Heart left ventricle (tissue), 16 donors: Measurements from ENCODE around the gene SAXO1. TPM values are rescaled to one million over a fixed set of nuclear protein-coding genes. Genes with fewer than 3 reads are reported as not detected.
A peak's percentile ranks its signal among the peaks of the same experiment; 100 is the strongest.

Experiments used
- ATAC-seq, 4 donors: fragments of 200-7000 bp; cut with Tn5 transposase; one replicate each; pipeline ENCODE4 v1.9.1; 2020 to 2022; ENCODE audit warnings: moderate library complexity in 4 of 4, mild to moderate bottlenecking in 3 of 4, moderate number of reproducible peaks in 1 of 4
- DNase-seq, 5 donors: peaks; one replicate each; pipeline ENCODE4 v3.0.0-alpha.2; 2020
- H3K27ac ChIP-seq, 12 donors: fragments of 200-600 bp; sonication (generic) in 4 of 12; one replicate each; pipeline versions ENCODE4 v1.5.0 to v1.8.0; 2016 to 2022; ENCODE audit warnings: mild to moderate bottlenecking in 2 of 12
- H3K27me3 ChIP-seq, 9 donors: fragments of 200-600 bp; sonication (generic) in 2 of 9; one replicate each; pipeline versions ENCODE4 v1.5.1 to v1.8.0; 2016 to 2022; ENCODE audit warnings: mild to moderate bottlenecking in 3 of 9
- H3K36me3 ChIP-seq, 9 donors: fragments of 200-600 bp; sonication (generic) in 2 of 9; one replicate each; pipeline versions ENCODE4 v1.5.0 to v1.8.0; 2018 to 2022; ENCODE audit warnings: mild to moderate bottlenecking in 2 of 9
- H3K4me1 ChIP-seq, 12 donors: fragments of 200-600 bp; sonication (generic) in 4 of 12; one replicate each; pipeline versions ENCODE4 v1.5.0 to v1.8.0; 2016 to 2022; ENCODE audit warnings: mild to moderate bottlenecking in 3 of 12
- H3K4me3 ChIP-seq, 12 donors: fragments of 200-600 bp; sonication (generic) in 4 of 12; one replicate each; pipeline versions ENCODE4 v1.5.0 to v1.8.0; 2017 to 2022; ENCODE audit warnings: mild to moderate bottlenecking in 9 of 12, moderate library complexity in 4 of 12
- H3K9me3 ChIP-seq, 12 donors: fragments of 200-600 bp; sonication (generic) in 4 of 12; one replicate each; pipeline versions ENCODE4 v1.5.0 to v1.8.0; 2016 to 2022; ENCODE audit warnings: mild to moderate bottlenecking in 1 of 12
- POLR2A ChIP-seq, 2 donors: fragments of 450-650 bp; IDR thresholded peaks; one replicate each; pipeline ENCODE4 v1.6.1; 2017; ENCODE audit warnings: antibody characterized with exemption in 2 of 2, mild to moderate bottlenecking in 2 of 2, moderate library complexity in 2 of 2
- WGBS, 4 donors: extraction: QIAGEN DNeasy Blood & Tissue Kit in 2 of 4; methylation state at CpG; one replicate each; pipeline versions ENCODE4 v1.1.5 to v1.1.7; 2013 to 2018; 5-methylcytosine and 5-hydroxymethylcytosine counted together
- intact Hi-C, 10 donors: fragments of 100-400 bp; cut with DNase I; formaldehyde crosslinking; loops; one replicate each; pipeline versions ENCODE4 v1.11.1 to v1.14.2; 2022
- polyA plus RNA-seq, 2 donors: library from polyadenylated mRNA; stranded (reverse); fragments of 200-250 nt; gene quantifications; one replicate each; pipeline ENCODE4 v1.2.3, GENCODE V29; 2013
- total RNA-seq, 9 donors: library from RNA; depleted of rRNA in 2 of 9; stranded (reverse); fragments of >200 nt in 2 of 9; fragmentation: NEBNext Ultra II Directional in 3 of 9; extraction: Animal tissue kit (Norgen Biotek cat#: 25700) in 3 of 9; gene quantifications; one replicate each; pipeline versions ENCODE4 v1.1.0 to v1.2.4, GENCODE V29; 2016 to 2023
- TF ChIP-seq, protein P1 (sequence below), 12 donors: fragments of 200-600 bp; sonication (generic) in 4 of 12; IDR thresholded peaks; one replicate each; pipeline versions ENCODE4 v1.5.0 to v1.8.0; 2018 to 2022; ENCODE audit warnings: antibody characterized with exemption in 12 of 12, mild to moderate bottlenecking in 5 of 12
- donor health status: ischemic (EF 13 %, LVEDD 7.1; RV severe dilation, severe dysfunction).
- donor health status: healthy with polysubstance abuse.
- donor health status: DM: no; HTN: yes; CAD: no.
- donor health status: DM: no; HTN: no; CAD: no.
- donor health status: ischemic (EF 25% LVEDD 6.9; RV normal size, moderate dysfunction).
- donor health status: ischemic (EF 25% LVEDD 5.7; RV mildly dilated, moderate dysfunction).
- donor health status: healthy.
- donor health status: DM: yes; HTN: yes; CAD: no.
- donor health status: ischemic (EF 35%, LVEDD 5.7; RV mildly dilated, moderate dysfunction).
- donor health status: nonischemic (EF 11% LVEDD 7.7; RV severe dilation, severe dysfunction).
- donor health status: DM: yes; HTN: yes; CAD: no.
- donor health status: PGD.
- donor health status: ischemic (EF 29% LVEDD 5.4; RV normal size, mild dysfunction).
- donor health status: nonischemic (EF 23%, LVEDD 6.1; RV moderate dilation, normal function).

Gene SAXO1
- total and polyA plus RNA-seq, 11 donors, result 0.09 to 0.21 (median 0.11) TPM; not detected in 8

DNA sequence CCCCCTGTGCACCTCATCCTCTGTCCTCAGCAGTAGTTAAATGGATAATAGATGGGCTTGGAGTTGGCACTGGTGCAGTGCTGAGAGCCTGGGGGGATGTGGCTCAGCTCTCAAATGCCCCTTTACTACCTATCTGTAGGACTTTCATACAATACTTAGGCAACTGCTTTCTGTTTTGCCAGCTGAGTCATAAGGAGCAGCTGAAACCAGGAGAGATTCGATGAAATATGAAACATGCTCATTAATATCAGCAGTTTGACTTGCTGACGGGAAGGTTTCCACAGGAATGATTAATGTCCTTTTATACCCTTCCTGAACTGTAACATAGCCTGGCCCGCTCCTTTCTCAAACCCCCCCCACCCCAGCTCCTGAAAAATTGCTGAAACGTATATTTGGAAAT is 142.6 kb downstream of the SAXO1 start:
- WGBS, 4 donors, result 76 to 90% (median 83%) methylated on average over 4 of the region's 4 CpGs
- intact Hi-C loops, result no loop called here
- no peak for ATAC-seq
- Histone ChIP-seq H3K27ac (no peak overlapping the region), H3K4me3 (no peak overlapping the region), H3K9me3 (peaks cover 0 to 10% (median 2%) of the 10 kb centered on the region in 12 donors), H3K4me1 (peaks cover 0 to 10% (median 1%) of the 10 kb centered on the region in 12 donors), H3K27me3 (no peaks in the 10 kb centered on the region), H3K36me3 (no peaks in the 10 kb centered on the region)
- DNase-seq, result no peak
- no peak for TF ChIP-seq POLR2A (IDR thresholded peaks at IDR 0.05)
- TF ChIP-seq, protein P1, sequence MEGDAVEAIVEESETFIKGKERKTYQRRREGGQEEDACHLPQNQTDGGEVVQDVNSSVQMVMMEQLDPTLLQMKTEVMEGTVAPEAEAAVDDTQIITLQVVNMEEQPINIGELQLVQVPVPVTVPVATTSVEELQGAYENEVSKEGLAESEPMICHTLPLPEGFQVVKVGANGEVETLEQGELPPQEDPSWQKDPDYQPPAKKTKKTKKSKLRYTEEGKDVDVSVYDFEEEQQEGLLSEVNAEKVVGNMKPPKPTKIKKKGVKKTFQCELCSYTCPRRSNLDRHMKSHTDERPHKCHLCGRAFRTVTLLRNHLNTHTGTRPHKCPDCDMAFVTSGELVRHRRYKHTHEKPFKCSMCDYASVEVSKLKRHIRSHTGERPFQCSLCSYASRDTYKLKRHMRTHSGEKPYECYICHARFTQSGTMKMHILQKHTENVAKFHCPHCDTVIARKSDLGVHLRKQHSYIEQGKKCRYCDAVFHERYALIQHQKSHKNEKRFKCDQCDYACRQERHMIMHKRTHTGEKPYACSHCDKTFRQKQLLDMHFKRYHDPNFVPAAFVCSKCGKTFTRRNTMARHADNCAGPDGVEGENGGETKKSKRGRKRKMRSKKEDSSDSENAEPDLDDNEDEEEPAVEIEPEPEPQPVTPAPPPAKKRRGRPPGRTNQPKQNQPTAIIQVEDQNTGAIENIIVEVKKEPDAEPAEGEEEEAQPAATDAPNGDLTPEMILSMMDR (IDR thresholded peaks at IDR 0.05), result no peak

DNA sequence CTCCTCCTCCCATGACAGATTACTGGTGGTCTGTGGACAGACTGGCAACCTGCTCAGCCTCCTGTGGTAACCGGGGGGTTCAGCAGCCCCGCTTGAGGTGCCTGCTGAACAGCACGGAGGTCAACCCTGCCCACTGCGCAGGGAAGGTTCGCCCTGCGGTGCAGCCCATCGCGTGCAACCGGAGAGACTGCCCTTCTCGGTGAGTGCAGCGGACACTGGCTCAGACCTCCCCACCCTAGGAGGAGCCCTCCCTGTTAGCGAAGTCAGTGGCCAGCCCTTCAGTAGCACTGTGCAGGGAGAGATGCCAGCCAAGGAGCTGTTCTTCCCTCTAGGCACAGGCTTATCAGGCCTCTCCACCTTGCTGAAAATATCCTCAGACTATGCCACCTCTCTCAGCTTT is 143.5 kb downstream of the SAXO1 start:
- Histone ChIP-seq H3K4me3 (no peak overlapping the region), H3K27me3 (no peaks in the 10 kb centered on the region), H3K36me3 (no peaks in the 10 kb centered on the region), H3K27ac (no peak overlapping the region), H3K9me3 (peaks cover 0 to 3% (median 0%) of the 10 kb centered on the region in 12 donors), H3K4me1 (peaks cover 0 to 10% (median 1%) of the 10 kb centered on the region in 12 donors)
- ATAC-seq (peak in 1 of 4 donors; percentile 18), DNase-seq (no peak)
- WGBS, 4 donors, result 91 to 96% (median 93%) methylated on average over 12 of the region's 12 CpGs
- TF ChIP-seq POLR2A (IDR thresholded peaks at IDR 0.05), result no peak
- TF ChIP-seq, protein P1 (IDR thresholded peaks at IDR 0.05), result no peak
- intact Hi-C loops, result loop anchor here in 1 of 10 donors (10.0 kb wide), 1 partner anchor 55 kb away; no protein-coding TSS in a partner anchor

DNA sequence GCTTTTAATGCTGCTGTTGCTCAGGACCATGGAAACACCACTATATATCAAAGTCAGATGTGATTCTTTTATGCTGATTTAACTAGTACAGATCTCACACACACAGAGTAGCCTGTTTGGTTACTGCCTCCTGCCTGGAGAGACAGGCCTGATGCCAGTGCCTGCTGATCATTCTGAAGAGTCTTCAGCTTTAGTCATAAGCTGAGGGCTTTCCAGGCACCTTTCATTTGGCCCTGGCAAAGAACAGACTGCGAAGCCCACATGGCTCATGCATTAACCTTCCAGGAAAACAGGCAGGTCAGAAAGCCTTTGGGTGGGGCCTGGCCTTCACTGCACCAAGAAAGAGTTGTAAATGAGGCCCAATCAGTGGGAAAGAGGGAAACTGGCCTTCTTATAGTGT is 144.7 kb downstream of the SAXO1 start:
- Histone ChIP-seq H3K4me1 (peaks cover 0 to 10% (median 1%) of the 10 kb centered on the region in 12 donors), H3K27me3 (no peaks in the 10 kb centered on the region), H3K4me3 (no peak overlapping the region), H3K27ac (no peak overlapping the region), H3K9me3 (peaks cover 0 to 8% (median 0%) of the 10 kb centered on the region in 12 donors), H3K36me3 (no peaks in the 10 kb centered on the region)
- TF ChIP-seq, protein P1 (IDR thresholded peaks at IDR 0.05), result no peak
- no peak for TF ChIP-seq POLR2A (IDR thresholded peaks at IDR 0.05)
- DNase-seq (peak in 3 of 5 donors; percentile 29 to 55 (median 37)), ATAC-seq (peak in 3 of 4 donors; percentile 72 to 92 (median 87))
- WGBS, 4 donors, result 41 to 77% (median 56%) methylated on average over 1 of the region's 1 CpG
- intact Hi-C loops, result loop anchor here in 1 of 10 donors (10.0 kb wide), 1 partner anchor 57 kb away; no protein-coding TSS in a partner anchor

DNA sequence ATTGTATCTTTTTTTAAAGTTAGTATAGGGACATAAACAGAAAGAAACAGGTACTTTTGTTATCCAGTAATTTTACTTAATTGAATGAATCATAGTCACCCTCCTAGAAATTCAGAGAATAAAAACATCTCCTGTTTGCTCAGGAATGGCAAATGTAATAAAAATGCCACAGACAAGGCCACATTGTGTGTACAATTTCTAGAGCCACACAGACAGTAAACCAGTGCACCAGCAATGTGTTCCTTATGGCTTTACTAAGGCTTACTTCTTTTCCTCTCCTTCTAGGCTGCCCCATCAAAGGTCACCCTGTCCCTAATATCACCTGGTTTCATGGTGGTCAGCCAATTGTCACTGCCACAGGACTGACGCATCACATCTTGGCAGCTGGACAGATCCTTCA is 145.5 kb downstream of the SAXO1 start:
- 83 to 93% (median 92%) methylated on average over 1 of the region's 1 CpG for WGBS, 4 donors
- intact Hi-C loops, result loop anchor here in 1 of 10 donors (10.0 kb wide), 1 partner anchor 57 kb away; no protein-coding TSS in a partner anchor

More for the DNA sequence above, 145.5 kb downstream of the SAXO1 start:
- Histone ChIP-seq H3K4me3 (no peak overlapping the region), H3K4me1 (peaks cover 0 to 10% (median 1%) of the 10 kb centered on the region in 12 donors), H3K27me3 (no peaks in the 10 kb centered on the region), H3K27ac (no peak overlapping the region), H3K9me3 (peaks cover 0 to 11% (median 0%) of the 10 kb centered on the region in 12 donors), H3K36me3 (no peaks in the 10 kb centered on the region)
- no peak for ATAC-seq
- no peak for DNase-seq
- TF ChIP-seq, protein P1 (IDR thresholded peaks at IDR 0.05), result no peak
- TF ChIP-seq POLR2A (IDR thresholded peaks at IDR 0.05), result no peak
